NCI-H2227 (cell line): ENCODE data around the gene GFRA1.

Source experiments
- DNase-seq: peaks from one replicate; lab custom pipeline; 2025; ENCODE audit not compliant: unreplicated experiment; lab: John Stamatoyannopoulos, UW

Gene GFRA1

DNA sequence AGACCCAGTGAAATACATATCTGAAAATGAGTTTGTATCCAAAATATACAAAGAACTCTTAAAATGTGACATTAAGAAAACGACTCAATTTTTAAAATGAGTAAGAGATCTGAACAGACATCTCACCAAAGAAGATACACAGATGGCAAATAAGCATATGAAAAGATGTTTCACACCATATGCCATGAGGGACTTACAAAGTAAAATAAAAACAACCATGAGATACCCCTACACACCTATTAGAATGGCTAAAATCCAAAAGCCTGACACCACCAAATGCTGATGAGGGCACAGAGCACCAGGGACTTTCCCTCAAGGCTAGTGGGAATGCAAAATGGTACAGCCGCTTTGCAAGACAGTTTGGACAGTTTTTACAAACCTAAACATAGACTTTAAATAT lies 27.9 kb downstream of the GFRA1 start:
- no peak for DNase-seq

DNA sequence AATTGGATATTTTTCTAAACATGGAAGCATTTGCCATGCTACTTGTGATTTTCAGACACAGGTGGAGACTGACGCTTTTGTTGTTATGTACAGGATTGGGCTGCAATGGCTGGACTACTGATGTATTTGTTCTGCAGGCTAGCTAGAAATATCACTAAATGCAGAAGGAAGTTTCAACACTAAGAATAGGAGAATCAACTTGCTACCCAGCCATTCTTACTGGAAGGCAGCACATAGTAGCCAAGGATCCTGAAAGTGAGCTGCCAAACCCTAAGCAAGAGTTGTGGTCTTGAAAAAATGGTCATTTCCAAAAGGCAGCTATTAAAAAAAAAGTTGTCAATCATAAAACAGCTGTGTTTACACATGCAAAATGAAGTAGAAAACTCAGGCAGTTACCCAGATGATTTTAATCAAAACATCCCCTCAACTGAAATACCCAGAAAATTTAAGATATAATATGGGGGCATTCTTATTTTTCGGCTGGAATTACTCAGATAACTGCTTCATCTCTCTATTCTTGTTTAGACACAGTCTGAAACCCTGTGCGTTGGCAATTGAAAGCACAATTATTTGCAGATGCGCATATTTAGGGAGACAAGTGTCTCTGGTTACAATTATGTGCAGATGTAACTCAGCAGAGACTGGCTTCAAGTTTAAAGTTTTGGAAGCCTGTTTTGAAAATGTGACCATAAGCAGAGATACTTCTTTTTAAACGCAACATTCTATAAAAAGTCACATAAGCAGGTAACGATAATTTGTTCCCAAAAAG lies 31.2 kb downstream of the GFRA1 start:
- no peak for DNase-seq

GRCh38 chr10:116241085-116241484 lies 31.9 kb downstream of the GFRA1 start:
- DNase-seq: no peak

DNA sequence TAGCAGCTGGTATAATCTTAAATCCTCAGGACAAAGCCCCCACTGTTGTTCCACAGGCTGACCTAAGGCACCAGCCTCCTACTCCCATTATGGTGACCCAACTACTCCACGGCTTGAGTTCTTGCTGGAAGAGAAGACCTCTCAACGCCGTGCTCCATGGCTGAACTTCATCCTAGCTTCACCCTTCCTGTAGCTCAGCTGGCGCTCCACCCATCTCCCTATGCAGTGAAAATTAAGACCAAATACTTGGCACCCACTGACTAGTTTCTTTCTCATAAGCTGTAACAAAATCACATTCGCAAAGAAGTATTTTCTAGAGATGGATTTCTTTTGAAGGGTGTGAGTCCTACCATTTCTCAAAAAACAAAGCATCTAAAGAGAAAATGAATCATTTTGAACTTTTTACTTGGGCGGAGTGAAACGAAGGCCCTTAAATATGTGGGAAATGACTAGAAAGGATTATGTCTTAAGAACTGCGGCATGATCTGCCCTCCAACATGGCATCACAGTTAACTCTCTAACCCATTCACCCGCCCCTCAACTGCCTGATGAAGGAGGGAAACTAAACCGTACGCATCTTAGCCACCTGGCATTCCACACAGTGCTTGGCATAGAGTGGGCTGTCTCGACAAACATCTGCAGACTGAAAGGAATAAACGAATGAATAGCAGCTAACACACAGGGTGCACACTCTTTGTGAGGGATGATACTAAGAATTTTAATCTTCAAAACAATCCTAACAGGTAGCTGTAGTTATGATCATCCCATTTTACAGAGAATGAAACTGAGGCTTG lies 32.7 kb downstream of the GFRA1 start:
- no peak for DNase-seq

- no peak for DNase-seq
Measured at GRCh38 chr10:116239229-116239628, 33.8 kb downstream of the GFRA1 start.

DNA sequence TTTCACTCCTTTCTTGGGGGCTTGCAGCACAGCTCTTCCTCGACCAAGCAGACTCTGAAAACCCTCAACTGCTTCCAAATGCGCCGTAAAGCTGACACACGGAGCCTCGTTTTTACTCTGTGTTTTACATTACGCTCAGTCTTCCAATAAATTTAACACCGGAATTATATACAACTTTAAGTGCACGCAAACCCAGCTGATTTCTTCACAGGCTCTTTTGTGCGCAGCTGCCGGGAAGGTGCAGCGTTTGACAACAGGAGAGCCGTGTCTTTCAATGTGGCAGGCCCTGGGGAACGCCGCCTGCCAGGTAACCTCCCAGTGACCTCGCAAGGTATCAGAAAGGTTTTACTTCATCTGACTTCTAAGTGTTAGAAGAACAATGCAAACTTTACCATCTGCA lies 35.0 kb downstream of the GFRA1 start:
- no peak for DNase-seq

GRCh38 chr10:116237260-116237659 lies 35.7 kb downstream of the GFRA1 start:
- no peak for DNase-seq

- no peak for DNase-seq
Measured at GRCh38 chr10:116233230-116233629, 39.8 kb downstream of the GFRA1 start.

GRCh38 chr10:116232613-116233012 lies 40.4 kb downstream of the GFRA1 start:
- no peak for DNase-seq

- no peak for DNase-seq
Measured at GRCh38 chr10:116226766-116227165, 46.2 kb downstream of the GFRA1 start.

GRCh38 chr10:116226053-116226452 lies 47.0 kb downstream of the GFRA1 start:
- no peak for DNase-seq

DNA sequence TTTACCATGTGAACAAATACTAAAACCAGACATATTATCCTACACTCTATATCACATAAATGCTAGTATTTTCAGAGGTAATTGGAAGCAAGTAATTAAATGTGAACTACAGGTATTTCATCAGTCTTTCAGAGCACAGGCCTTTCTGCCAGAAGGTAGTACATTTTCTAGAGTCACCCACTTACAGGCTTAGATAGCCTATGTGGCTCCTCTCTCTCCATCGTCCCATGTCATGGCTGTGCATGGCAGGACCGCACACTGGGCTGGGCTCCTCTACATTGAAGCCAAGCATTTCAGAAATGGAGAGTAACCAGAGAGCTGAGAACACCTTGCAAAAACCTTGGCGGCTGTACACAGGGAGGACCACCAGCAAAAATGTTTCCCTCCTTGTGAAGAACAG lies 49.7 kb downstream of the GFRA1 start:
- no peak for DNase-seq

- no peak for DNase-seq
Measured at GRCh38 chr10:116221053-116221452, 52.0 kb downstream of the GFRA1 start.

DNA sequence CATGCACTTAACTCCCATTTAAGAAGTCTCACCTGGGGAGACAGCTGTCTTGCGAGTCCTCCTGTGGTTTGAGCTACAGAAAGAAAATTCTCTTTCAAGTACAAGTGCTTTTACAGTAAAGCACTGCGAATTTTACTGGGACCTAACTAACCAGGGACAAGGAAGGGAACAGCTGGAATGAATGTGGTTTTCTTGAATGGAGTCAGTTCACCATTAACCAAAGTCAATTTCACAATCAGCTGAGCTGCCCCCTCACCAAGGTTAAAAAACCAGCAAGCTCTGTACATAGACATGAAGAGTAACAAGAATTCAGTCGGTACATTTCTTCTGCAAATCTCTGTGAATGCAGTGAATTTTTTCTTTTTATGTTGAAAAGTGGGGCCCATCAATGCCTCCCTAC lies 56.3 kb downstream of the GFRA1 start:
- DNase-seq: no peak

- no peak for DNase-seq
Measured at GRCh38 chr10:116215651-116216050, 57.4 kb downstream of the GFRA1 start.

DNA sequence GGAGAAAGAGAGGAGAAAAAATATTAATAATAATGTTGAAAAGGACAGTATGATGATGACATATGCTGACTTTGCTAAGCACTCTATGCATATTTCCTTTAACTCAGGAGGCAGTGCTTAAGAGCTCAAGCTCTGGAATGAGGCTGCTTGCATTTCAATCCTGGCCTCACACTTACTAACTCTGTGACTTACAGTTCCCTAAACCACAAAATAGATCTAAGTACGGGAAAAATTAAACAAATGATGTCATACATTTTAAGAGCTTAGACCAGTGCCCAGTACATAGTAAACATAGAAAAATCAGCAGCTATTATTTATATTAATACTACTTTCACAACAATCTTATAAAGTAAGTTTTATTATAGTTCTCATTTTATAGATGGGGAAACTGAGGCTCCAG lies 61.3 kb downstream of the GFRA1 start:
- no peak for DNase-seq

- no peak for DNase-seq
Measured at GRCh38 chr10:116210588-116211346, 62.2 kb downstream of the GFRA1 start.

DNA sequence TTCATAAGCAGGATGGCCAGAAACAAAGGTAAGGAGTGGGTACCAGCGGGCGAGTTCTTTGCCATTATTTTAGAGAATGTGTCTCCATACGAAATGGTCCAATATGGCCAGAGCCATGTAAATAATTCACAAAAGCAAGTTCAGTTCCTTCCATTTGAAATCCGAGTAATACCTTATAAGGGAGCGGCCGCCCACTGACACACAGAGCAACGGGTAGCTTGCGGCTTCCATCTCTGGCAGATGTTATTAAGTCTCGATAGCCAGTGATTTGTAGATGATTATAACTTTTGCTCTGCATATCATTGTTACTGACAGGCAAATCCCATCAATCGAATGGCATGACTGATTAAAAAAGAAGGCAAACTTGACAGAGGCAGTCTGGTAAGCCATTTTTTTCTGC lies 63.2 kb downstream of the GFRA1 start:
- DNase-seq: no peak

DNA sequence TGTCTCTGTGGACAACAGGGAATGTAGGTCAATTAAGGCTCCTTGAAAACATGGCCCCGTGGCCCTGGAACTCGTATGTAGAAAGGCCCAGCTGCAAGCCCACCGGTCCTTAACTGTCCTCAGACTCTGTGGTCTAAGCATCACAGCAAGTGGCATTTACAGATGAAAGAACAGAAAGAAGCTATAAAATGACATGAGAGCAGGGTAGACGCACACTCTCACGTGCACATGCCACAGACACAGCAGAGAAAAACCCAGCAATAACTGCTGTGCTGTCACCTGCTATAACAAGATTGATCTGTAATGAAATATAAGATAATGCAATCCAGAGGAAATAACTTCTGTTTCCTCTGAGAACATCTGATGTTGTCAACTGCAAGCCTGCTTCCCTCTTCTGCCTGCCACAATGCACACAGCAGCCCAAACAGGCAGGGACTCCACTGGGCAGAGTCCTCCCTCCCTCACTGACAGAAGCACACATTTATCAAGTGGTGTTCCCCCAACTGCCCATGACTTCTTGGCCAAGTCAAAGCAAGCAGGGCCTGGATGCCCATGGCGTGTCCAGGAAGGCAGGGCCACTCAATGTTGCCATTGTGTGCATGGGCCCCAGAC lies 63.9 kb downstream of the GFRA1 start:
- no peak for DNase-seq

DNA sequence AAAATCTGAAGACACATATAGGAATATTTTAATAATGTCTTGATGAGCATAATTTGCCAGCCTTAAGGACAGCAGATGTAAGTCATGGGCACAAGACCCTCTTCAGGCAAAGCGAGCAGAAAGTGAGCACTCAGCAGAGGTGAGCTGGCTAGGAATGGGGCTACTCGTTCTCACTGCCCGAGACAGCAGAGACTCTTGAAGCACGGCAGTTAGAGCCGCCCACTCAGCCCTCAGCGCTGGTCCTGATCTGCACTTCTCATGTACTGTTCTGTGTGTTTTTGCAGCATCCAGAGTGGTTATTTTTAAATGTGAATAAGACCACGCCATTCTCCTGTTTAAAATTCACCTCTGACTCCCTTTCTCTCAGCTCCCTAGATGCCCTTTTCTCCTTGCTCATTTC lies 65.3 kb downstream of the GFRA1 start:
- DNase-seq: no peak

- DNase-seq: no peak
Measured at GRCh38 chr10:116203661-116204060, 69.3 kb downstream of the GFRA1 start.
